CD4-positive, alpha-beta T cell treated with Interleukin-4 for 1 hour (primary cell): ENCODE data around the gene PGAM2.
A peak's percentile ranks its signal among the peaks of the same experiment; 100 is the strongest.

Experiments used
- DNase-seq, 2 donors: peaks; one replicate each; pipeline ENCODE4 v3.0.0-alpha.2; 2020 to 2022

PGAM2 gene

GRCh38 chr7:44065431-44066110 is at the start of gene PGAM2:
Gene PGAM2 (minus strand): TSS chr7:44065567. CDS start chr7:44065529, 38 bp downstream.
- DNase-seq: no peak

GRCh38 chr7:44114586-44115310 is 49.4 kb upstream of the PGAM2 start:
- DNase-seq: no peak

- no peak for DNase-seq
Observed at GRCh38 chr7:44113764-44114354, 48.5 kb upstream of the PGAM2 start.

- no peak for DNase-seq
Observed at GRCh38 chr7:44112997-44113763, 47.8 kb upstream of the PGAM2 start.

GRCh38 chr7:44112231-44112996 is 47.0 kb upstream of the PGAM2 start:
- DNase-seq: no peak

GRCh38 chr7:44111761-44112160 is 46.4 kb upstream of the PGAM2 start:
- no peak for DNase-seq

GRCh38 chr7:44110719-44111635 is 45.6 kb upstream of the PGAM2 start:
- DNase-seq: no peak

GRCh38 chr7:44109991-44110390 is 44.6 kb upstream of the PGAM2 start:
- no peak for DNase-seq

GRCh38 chr7:44108768-44109750 is 43.7 kb upstream of the PGAM2 start:
- DNase-seq: no peak

GRCh38 chr7:44107961-44108767 is 42.8 kb upstream of the PGAM2 start:
- DNase-seq: no peak

GRCh38 chr7:44107116-44107960 is 42.0 kb upstream of the PGAM2 start:
- no peak for DNase-seq

GRCh38 chr7:44106311-44107065 is 41.1 kb upstream of the PGAM2 start:
- DNase-seq: no peak

GRCh38 chr7:44105832-44106231 is 40.5 kb upstream of the PGAM2 start:
- no peak for DNase-seq

- DNase-seq: no peak
Observed at GRCh38 chr7:44104860-44105771, 39.7 kb upstream of the PGAM2 start.

- peak in 1 of 2 donors; percentile 38 for DNase-seq
Observed at GRCh38 chr7:44103923-44104859, 38.8 kb upstream of the PGAM2 start, which contains the start of gene AEBP1. Gene AEBP1 (plus strand): TSS chr7:44104345. CDS start chr7:44104666, 321 bp downstream.
